GM10847 (cell line): Measurements from ENCODE around the gene AAMDC.

ENCODE experiments used
- POLR2A ChIP-seq: IDR thresholded peaks from 2 replicates; pipeline ENCODE4 v1.6.1; 2011; ENCODE audit not compliant: insufficient read length; ENCODE audit errors: extremely low read depth

Gene AAMDC

GRCh38 chr11:77820565-77821348, at the start of gene AAMDC, which contains the start of gene RSF1:
Gene AAMDC (plus strand): TSS chr11:77821144. CDS start chr11:77842497, 21,353 bp downstream.
Gene RSF1 (minus strand): TSS chr11:77820722. CDS start chr11:77820714, 8 bp downstream.
- peak; percentile 48 for TF ChIP-seq POLR2A

GRCh38 chr11:77775936-77776335, 45.0 kb upstream of the AAMDC start:
- TF ChIP-seq POLR2A = no peak

GRCh38 chr11:77776455-77776854, 44.5 kb upstream of the AAMDC start:
- no peak for TF ChIP-seq POLR2A

- no peak for TF ChIP-seq POLR2A
These were observed 42.8 kb upstream of the AAMDC start for GRCh38 chr11:77778118-77778517.

GRCh38 chr11:77778549-77778948, 42.4 kb upstream of the AAMDC start:
- no peak for TF ChIP-seq POLR2A

GRCh38 chr11:77779935-77780334, 41.0 kb upstream of the AAMDC start:
- no peak for TF ChIP-seq POLR2A

- TF ChIP-seq POLR2A = no peak
These were observed 37.9 kb upstream of the AAMDC start for GRCh38 chr11:77783025-77783424.

- no peak for TF ChIP-seq POLR2A
These were observed 36.4 kb upstream of the AAMDC start for GRCh38 chr11:77784572-77784971.

- TF ChIP-seq POLR2A = no peak
These were observed 31.7 kb upstream of the AAMDC start for GRCh38 chr11:77789061-77789730.

- TF ChIP-seq POLR2A = no peak
These were observed 31.0 kb upstream of the AAMDC start for GRCh38 chr11:77789731-77790476.

- TF ChIP-seq POLR2A = no peak
These were observed 29.6 kb upstream of the AAMDC start for GRCh38 chr11:77791301-77791700.

GRCh38 chr11:77793972-77794371, 27.0 kb upstream of the AAMDC start:
- TF ChIP-seq POLR2A = no peak

- no peak for TF ChIP-seq POLR2A
These were observed 21.6 kb upstream of the AAMDC start for GRCh38 chr11:77799338-77799737.

GRCh38 chr11:77800449-77800848, 20.5 kb upstream of the AAMDC start:
- TF ChIP-seq POLR2A = no peak

GRCh38 chr11:77801477-77801876, 19.5 kb upstream of the AAMDC start:
- no peak for TF ChIP-seq POLR2A

GRCh38 chr11:77806415-77806814, 14.5 kb upstream of the AAMDC start:
- TF ChIP-seq POLR2A = no peak
